MM.1S (cell line): ENCODE measurements around the gene CNPY1.

Experiments used
- DNase-seq: peaks from one replicate; pipeline ENCODE4 v3.0.0-alpha.2; 2015
- H2AFZ ChIP-seq: fragments of 300-600 bp; sonication (generic); 2 replicates; pipeline ENCODE4 v1.6.0; 2016; ENCODE audit warnings: antibody characterized with exemption, low read length
- H3F3A ChIP-seq: fragments of 300-600 bp; sonication (generic); 2 replicates; pipeline ENCODE4 v1.6.1; 2016; ENCODE audit warnings: mild to moderate bottlenecking, antibody characterized with exemption, low read length, moderate library complexity, mixed read lengths; ENCODE audit not compliant: insufficient read depth
- H3K27ac ChIP-seq: fragments of 300-600 bp; sonication (generic); 2 replicates; pipeline ENCODE4 v1.5.1; 2016; ENCODE audit warnings: mild to moderate bottlenecking, low read length
- H3K27me3 ChIP-seq: fragments of 300-600 bp; sonication (generic); replicated peaks from 2 replicates; pipeline ENCODE4 v1.6.0; 2016; ENCODE audit warnings: low read length; ENCODE audit not compliant: insufficient read depth
- H3K36me3 ChIP-seq: fragments of 300-600 bp; sonication (generic); replicated peaks from 2 replicates; pipeline ENCODE4 v1.6.1; 2016; ENCODE audit warnings: mild to moderate bottlenecking, low read length, mixed read lengths; ENCODE audit not compliant: insufficient read depth
- H3K4me1 ChIP-seq: fragments of 300-600 bp; sonication (generic); 2 replicates; pipeline ENCODE4 v1.6.1; 2016; ENCODE audit warnings: low read length, mixed read lengths
- H3K4me2 ChIP-seq: fragments of 300-600 bp; sonication (generic); 2 replicates; pipeline ENCODE4 v1.6.0; 2016; ENCODE audit warnings: low read depth, low read length
- H3K4me3 ChIP-seq: fragments of 300-600 bp; sonication (generic); 2 replicates; pipeline ENCODE4 v1.5.1; 2016; ENCODE audit warnings: low read length, mixed read lengths
- H3K79me2 ChIP-seq: fragments of 300-600 bp; sonication (generic); 2 replicates; pipeline ENCODE4 v1.6.1; 2016; ENCODE audit warnings: mixed run types, low read length, mixed read lengths
- H3K9ac ChIP-seq: fragments of 300-600 bp; sonication (generic); 2 replicates; pipeline ENCODE4 v1.6.1; 2016; ENCODE audit warnings: low read length, mixed read lengths
- H3K9me2 ChIP-seq: fragments of 300-600 bp; sonication (generic); replicated peaks from 2 replicates; pipeline ENCODE4 v1.6.1; 2016; ENCODE audit warnings: mild to moderate bottlenecking, low read length, mixed read lengths; ENCODE audit not compliant: insufficient read depth
- H3K9me3 ChIP-seq: fragments of 300-600 bp; sonication (generic); replicated peaks from 2 replicates; pipeline ENCODE4 v1.6.1; 2016; ENCODE audit warnings: mild to moderate bottlenecking, low read length, mixed read lengths; ENCODE audit not compliant: insufficient read depth
- H4K20me1 ChIP-seq: fragments of 300-600 bp; sonication (generic); 2 replicates; pipeline ENCODE4 v1.6.1; 2016; ENCODE audit warnings: mild to moderate bottlenecking, low read length, moderate library complexity, mixed read lengths; ENCODE audit not compliant: insufficient read depth
- CTCF ChIP-seq: fragments of 300-600 bp; sonication (generic); IDR thresholded peaks from 2 replicates; pipeline ENCODE4 v1.5.1; 2016; ENCODE audit warnings: antibody characterized with exemption, low read length, mixed read lengths
- EZH2 ChIP-seq: fragments of 300-600 bp; sonication (generic); optimal IDR thresholded peaks from 2 replicates; pipeline ENCODE3; 2017; ENCODE audit warnings: low read depth, mild to moderate bottlenecking, antibody characterized with exemption, low read length, mixed read lengths
- EZH2phosphoT487 ChIP-seq: fragments of 300-600 bp; sonication (generic); IDR thresholded peaks from 2 replicates; pipeline ENCODE4 v1.6.1; 2018; ENCODE audit warnings: antibody characterized with exemption, low read length

Gene CNPY1

GRCh38 chr7:155581954-155582353 lies 35.6 kb upstream of the CNPY1 start:
- Histone ChIP-seq H3K9me3 (no peaks in the 10 kb centered on the region), H3K4me1 (no peaks in the 10 kb centered on the region), H4K20me1 (no peaks in the 10 kb centered on the region), H3K27ac (no peak overlapping the region), H3F3A (no peaks in the 10 kb centered on the region), H3K4me3 (no peak overlapping the region), H3K36me3 (no peaks in the 10 kb centered on the region), H3K9me2 (no peaks in the 10 kb centered on the region), H2AFZ (no peak overlapping the region), H3K9ac (no peak overlapping the region), H3K4me2 (no peak overlapping the region), H3K27me3 (peaks cover 55% of the 10 kb centered on the region), H3K79me2 (no peaks in the 10 kb centered on the region)
- no peak for TF ChIP-seq CTCF
- no peak for TF ChIP-seq EZH2
- TF ChIP-seq EZH2phosphoT487: no peak
- DNase-seq: no peak

GRCh38 chr7:155581107-155581830 lies 34.9 kb upstream of the CNPY1 start:
- no peak for DNase-seq
- no peak overlapping the region for H3K4me3 ChIP-seq
- no peaks in the 10 kb centered on the region for H3F3A ChIP-seq
- H3K27me3 ChIP-seq: peaks cover 55% of the 10 kb centered on the region
- H3K79me2 ChIP-seq: no peaks in the 10 kb centered on the region
- no peak overlapping the region for H3K4me2 ChIP-seq
- no peaks in the 10 kb centered on the region for H3K9me3 ChIP-seq
- no peaks in the 10 kb centered on the region for H3K36me3 ChIP-seq
- H3K27ac ChIP-seq: no peak overlapping the region
- no peaks in the 10 kb centered on the region for H3K4me1 ChIP-seq
- H3K9me2 ChIP-seq: no peaks in the 10 kb centered on the region
- no peaks in the 10 kb centered on the region for H4K20me1 ChIP-seq
- no peak for TF ChIP-seq EZH2
- no peak for TF ChIP-seq CTCF
- TF ChIP-seq EZH2phosphoT487: no peak
- H2AFZ ChIP-seq: no peak overlapping the region
- H3K9ac ChIP-seq: no peak overlapping the region

GRCh38 chr7:155580367-155580766 lies 34.0 kb upstream of the CNPY1 start:
- H3F3A ChIP-seq: no peaks in the 10 kb centered on the region
- H4K20me1 ChIP-seq: no peaks in the 10 kb centered on the region
- no peaks in the 10 kb centered on the region for H3K9me3 ChIP-seq
- no peaks in the 10 kb centered on the region for H3K9me2 ChIP-seq
- TF ChIP-seq EZH2 (no peak), EZH2phosphoT487 (no peak), CTCF (no peak)
- no peaks in the 10 kb centered on the region for H3K36me3 ChIP-seq
- no peak overlapping the region for H2AFZ ChIP-seq
- no peak overlapping the region for H3K27ac ChIP-seq
- H3K4me1 ChIP-seq: no peaks in the 10 kb centered on the region
- H3K4me3 ChIP-seq: no peak overlapping the region
- no peak overlapping the region for H3K9ac ChIP-seq
- H3K79me2 ChIP-seq: no peaks in the 10 kb centered on the region
- no peak for DNase-seq
- H3K27me3 ChIP-seq: peaks cover 57% of the 10 kb centered on the region
- H3K4me2 ChIP-seq: no peak overlapping the region
